ENCODE results near the gene PPL.

GRCh38 chr16:4873091-4873490 is 63.9 kb downstream of the PPL start:
- TF ChIP-seq POLR2A (IDR thresholded peaks at IDR 0.05): no peak
- no peak for TF ChIP-seq CTCF (IDR thresholded peaks at IDR 0.05)

Data from testis (tissue), 2 donors.